NCI-H1436 treated with DMSO at 0.1 percent for 48 hours (cell line): ENCODE data around the gene DNAJC11.
"Not testable (repeated sequence)": the region's sequence is repeated elsewhere in the genome, so short reads cannot be mapped to it uniquely, and the experiment has no call there.

ENCODE experiments used
- DNase-seq: peaks from one replicate; lab custom pipeline; 2025; lab: John Stamatoyannopoulos, UW

Gene DNAJC11

GRCh38 chr1:6695868-6696267, 5.7 kb downstream of the DNAJC11 start:
- DNase-seq: no peak

DNA sequence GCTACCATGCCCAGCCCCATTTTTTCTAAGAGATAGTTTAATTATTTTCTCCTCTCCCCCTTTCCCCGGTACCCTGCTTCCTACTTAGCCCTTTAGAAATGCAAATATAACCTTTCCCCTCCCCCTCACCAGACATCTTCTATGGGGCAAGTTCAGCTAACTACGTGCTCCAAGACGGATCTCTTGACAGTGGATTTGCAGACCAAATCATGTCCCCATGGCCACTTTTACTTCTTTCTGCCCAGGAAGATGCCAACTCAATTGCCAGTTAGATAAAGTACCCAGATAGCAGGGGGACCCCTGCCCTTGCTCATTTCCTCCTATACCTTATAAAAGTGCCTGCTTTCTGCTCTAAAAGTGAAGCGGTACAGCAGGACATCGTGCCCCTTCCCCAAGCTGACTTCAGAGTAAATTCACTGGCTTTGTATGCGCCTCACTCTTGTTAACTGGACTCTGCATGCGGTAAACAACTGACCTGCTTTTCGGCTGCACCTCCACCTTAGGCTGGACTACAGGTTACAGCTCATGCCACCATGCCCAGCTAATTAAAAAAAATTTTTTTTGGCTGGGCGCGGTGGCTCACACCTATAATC, 7.4 kb downstream of the DNAJC11 start:
- DNase-seq: no peak

- no peak for DNase-seq
These were observed 8.7 kb downstream of the DNAJC11 start for GRCh38 chr1:6692956-6693355.

DNA sequence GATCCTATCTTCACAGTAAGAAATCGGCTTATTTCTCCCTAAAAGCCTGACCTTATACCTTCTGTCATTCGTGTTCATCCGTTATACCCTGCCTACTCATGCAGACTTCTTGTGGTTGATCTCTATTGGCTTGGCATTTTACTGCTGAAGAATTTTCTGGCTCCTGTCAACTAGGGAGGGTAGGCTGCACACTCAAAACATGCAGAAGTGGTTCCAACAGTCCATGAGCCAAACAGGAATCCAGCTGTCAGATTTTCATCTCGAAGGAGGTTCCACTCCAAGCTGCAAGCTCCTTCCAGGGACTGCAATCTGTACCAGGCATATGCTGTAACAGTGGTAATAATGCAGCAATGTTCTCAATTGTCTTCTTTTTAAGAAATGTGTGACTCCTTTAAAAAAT, 10.1 kb downstream of the DNAJC11 start:
- no peak for DNase-seq

DNA sequence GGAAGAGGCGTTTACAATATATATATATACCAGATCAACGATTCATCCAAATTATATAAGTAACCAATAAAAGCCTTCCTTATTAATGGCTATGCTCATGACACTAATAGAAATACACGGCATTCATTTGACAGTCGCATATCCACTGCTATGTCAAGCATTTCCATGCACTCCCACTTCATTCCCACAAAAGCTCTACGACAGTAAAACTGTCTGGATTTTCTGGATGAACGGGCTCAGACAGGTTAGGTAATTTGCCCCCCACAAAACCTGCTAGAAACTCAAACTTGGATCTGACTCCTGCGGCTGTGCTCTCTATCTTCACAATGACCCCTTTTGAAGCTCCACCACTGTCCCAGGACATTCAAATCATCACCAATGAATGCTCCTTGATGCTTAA, 11.4 kb downstream of the DNAJC11 start:
- no peak for DNase-seq

- no peak for DNase-seq
These were observed 12.9 kb downstream of the DNAJC11 start for GRCh38 chr1:6688757-6689156.

GRCh38 chr1:6688001-6688400, 13.6 kb downstream of the DNAJC11 start:
- no peak for DNase-seq

DNA sequence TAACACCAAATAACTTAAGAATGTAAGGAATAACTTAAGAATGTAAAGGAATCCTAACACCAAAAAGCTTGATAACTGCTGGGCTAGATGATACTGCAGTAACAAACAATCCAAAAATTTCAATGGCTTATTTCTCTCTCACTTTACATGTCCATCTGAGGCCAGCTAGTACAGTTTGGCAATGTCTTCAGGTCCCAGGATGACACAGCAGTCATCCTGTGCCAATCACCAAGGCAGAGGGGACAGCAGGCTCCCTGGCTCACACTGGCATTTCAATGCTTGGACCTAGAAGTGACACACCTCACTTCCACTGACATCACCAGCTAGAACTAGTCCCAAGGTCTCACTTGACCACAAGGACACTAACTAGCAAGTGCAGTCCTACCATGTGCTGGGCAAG, 15.3 kb downstream of the DNAJC11 start:
- no peak for DNase-seq

DNA sequence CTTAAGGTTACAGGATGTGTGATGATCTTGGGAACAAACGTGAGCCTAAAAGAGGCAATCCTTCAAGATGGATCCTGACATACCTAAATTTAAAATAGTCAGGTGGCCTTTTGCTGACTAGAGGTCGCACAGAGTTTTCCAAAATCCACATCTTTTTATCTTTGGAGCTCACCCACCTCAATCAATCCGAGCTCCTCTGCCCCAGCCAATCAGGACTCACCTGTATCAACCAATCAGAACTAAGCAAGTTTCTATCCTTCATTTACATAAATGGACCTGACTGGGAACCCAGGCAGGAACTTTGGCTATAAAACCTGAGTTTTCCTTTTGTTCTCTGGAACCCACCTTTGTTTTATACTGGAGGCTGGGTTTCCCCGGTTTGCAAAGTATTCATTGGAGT, 16.2 kb downstream of the DNAJC11 start:
- DNase-seq: no peak

- DNase-seq: no peak
These were observed 18.2 kb downstream of the DNAJC11 start for GRCh38 chr1:6683434-6683833.

GRCh38 chr1:6675941-6676340, 25.7 kb downstream of the DNAJC11 start:
- DNase-seq: no peak

DNA sequence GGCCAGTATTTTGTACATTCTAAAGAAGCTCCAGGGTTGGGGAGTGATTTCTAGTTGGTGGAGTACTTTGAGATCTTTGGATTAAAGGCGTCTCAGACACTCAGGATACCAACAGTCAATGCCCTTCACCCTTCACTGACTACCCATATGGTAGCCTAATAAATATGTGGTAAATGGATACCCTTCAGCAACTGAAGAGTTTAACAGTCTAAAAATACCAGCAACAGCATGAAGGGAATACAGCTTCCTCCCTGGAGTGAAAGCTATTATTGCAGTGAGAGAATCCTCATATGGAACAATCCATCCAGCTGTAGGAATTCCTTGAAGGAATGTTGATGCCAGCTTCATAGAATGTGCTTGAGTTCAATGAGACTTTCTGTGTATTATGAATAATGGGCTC, 26.8 kb downstream of the DNAJC11 start:
- DNase-seq: no peak

- DNase-seq: no peak
These were observed 27.7 kb downstream of the DNAJC11 start for GRCh38 chr1:6673816-6674398.

- no peak for DNase-seq
These were observed 29.1 kb downstream of the DNAJC11 start for GRCh38 chr1:6672558-6672957.

- no peak for DNase-seq
These were observed 33.1 kb downstream of the DNAJC11 start for GRCh38 chr1:6668503-6668902.

GRCh38 chr1:6667139-6667538, 34.5 kb downstream of the DNAJC11 start:
- DNase-seq: no peak

- no peak for DNase-seq
These were observed 34.9 kb downstream of the DNAJC11 start for GRCh38 chr1:6666696-6667095.

DNA sequence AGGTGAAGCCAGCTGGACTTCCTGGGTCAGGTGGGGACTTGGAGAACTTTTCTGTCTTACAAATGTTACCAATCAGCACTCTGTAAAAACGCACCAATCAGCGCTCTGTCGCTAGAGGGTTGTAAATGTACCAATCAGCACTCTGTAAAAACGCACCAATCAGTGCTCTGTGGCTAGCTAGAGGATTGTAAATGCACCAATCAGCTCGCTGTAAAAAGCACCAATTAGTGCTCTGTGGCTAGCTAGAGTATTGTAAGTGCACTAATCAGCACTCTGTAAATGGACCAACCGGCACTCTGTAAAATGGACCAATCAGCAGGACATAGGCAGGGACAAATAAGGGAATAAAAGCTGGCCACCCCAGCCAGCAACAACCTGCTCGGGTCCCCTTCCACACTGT, 39.1 kb downstream of the DNAJC11 start:
- not testable (repeated sequence) for DNase-seq

- DNase-seq: no peak
These were observed 41.1 kb downstream of the DNAJC11 start for GRCh38 chr1:6660415-6661049.

DNA sequence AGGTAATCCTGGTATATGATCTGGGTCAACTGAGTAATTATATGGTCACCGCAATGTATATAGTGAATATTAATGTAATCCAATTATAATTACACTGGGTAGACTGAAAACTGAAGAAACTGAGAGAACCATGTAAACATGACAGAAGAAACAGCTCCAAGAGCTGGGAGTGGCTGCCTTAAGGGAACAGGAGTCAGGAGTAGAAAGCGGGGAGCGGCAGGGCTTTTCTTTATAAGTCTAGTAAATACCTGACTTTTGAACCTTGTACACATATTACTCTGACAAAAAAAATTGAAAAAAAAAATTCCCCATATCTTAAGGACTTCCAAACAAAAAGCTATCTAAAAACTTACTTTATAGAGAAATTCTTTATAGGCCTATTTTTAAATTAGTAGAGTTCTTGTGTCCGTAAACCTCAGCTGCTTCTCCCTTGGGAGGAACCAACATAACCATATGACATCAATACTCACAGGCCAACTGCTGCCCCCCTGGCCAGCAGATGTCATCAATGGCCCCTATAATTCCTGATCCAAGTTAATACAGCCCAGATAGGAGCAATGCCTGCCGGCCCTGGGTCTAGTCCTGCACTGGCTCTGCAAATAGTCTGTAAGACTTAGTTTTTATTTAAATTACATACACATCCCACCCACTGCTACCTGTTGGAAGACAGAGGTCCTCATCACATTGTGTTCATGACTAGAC, 43.1 kb downstream of the DNAJC11 start:
- DNase-seq: no peak

DNA sequence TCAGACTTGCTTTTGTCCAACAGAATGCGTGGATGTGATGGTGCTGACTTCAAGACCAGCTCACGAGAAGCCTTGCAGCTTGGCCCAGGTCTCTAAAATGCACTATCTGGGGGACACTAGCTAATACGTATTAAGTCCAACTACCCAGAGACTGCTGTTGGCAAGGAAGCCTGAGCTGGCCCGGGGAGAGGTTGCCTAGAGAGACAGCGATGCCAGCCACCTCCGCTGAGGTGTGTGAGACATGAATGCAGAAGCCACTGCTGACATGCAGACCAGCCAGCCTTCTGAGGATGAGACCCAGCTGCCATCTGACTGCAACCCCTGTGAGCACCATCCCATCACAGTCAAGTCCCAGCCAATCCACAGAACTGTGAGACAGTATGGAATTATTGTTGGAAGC, 44.5 kb downstream of the DNAJC11 start:
- no peak for DNase-seq

- DNase-seq: no peak
These were observed 48.0 kb downstream of the DNAJC11 start for GRCh38 chr1:6653436-6654290.
